GM12878 (cell line): ENCODE measurements around the gene NFKBIE. TPM values are rescaled to one million over a fixed set of nuclear protein-coding genes. Genes with fewer than 3 reads are reported as not detected.

ENCODE experiments used
- ATAC-seq: fragments of 200-7000 bp; cut with Tn5 transposase; 3 replicates; pipeline ENCODE4 v1.9.1; 2020; ENCODE audit warnings: mild to moderate bottlenecking, moderate library complexity
- BruUV-seq: library from RNA; stranded (reverse); fragments of 400-500 nt; replicated peaks from 2 replicates; lab custom pipeline; 2021; lab: Mats Ljungman, UMichigan
- CTCF ChIA-PET: fragments of 300-600 bp; sonication (Branson Sonifier 250); formaldehyde crosslinking; extraction: SDS; loops from one replicate; lab custom pipeline; 2021; ENCODE audit warnings: inconsistent platforms; lab: Yijun Ruan, JAX
- POLR2A ChIA-PET: fragments of 350-600 bp; formaldehyde crosslinking; extraction: SDS; loops from one replicate; lab custom pipeline; 2021; ENCODE audit warnings: inconsistent platforms; lab: Charles Lee
- RAD21 ChIA-PET: fragments of 300-600 bp; sonication (Branson Sonifier 250); formaldehyde crosslinking; loops from one replicate; lab custom pipeline; 2023; ENCODE audit warnings: antibody characterized with exemption; ENCODE audit not compliant: unreplicated experiment; lab: Charles Lee
- SMC1A ChIA-PET: fragments of 300-600 bp; sonication (Branson Sonifier 250); formaldehyde crosslinking; loops from one replicate; lab custom pipeline; 2023; ENCODE audit not compliant: unreplicated experiment, uncharacterized antibody; lab: Charles Lee
- DNase-seq: peaks from one replicate; pipeline ENCODE4 v3.0.0-alpha.2; 2011; ENCODE audit warnings: low read depth, low spot score
- FAIRE-seq: peaks from 3 replicates; lab custom pipeline; 2011; peaks lifted over from hg19 to GRCh38; lab: Jason Lieb, UNC
- H2AFZ ChIP-seq: 2 replicates; pipeline ENCODE4 v1.6.0; 2011; ENCODE audit warnings: low read depth, low read length, control low read depth; ENCODE audit not compliant: control insufficient read depth
- H3K27ac ChIP-seq: 2 replicates; pipeline ENCODE4 v1.5.1; 2011; ENCODE audit warnings: control low read depth; ENCODE audit not compliant: control insufficient read depth, insufficient read depth
- H3K27me3 ChIP-seq, 2 experiments: replicated peaks in 1 of 2; 2 replicates each; pipeline versions ENCODE4 v1.6.0 to v1.6.1; 2011; ENCODE audit warnings: low read length in 1 of 2; ENCODE audit not compliant: control insufficient read depth in 2 of 2, insufficient read depth in 2 of 2
- H3K36me3 ChIP-seq, 2 experiments: 2 replicates each; pipeline ENCODE4 v1.5.1; 2011; ENCODE audit warnings: low read length in 1 of 2; ENCODE audit not compliant: control insufficient read depth in 2 of 2, insufficient read depth in 2 of 2
- H3K4me1 ChIP-seq: 2 replicates; pipeline ENCODE4 v1.6.1; 2011; ENCODE audit warnings: mild to moderate bottlenecking, low read length, moderate library complexity, mixed read lengths; ENCODE audit not compliant: control insufficient read depth, insufficient read depth
- H3K4me2 ChIP-seq: 2 replicates; pipeline ENCODE4 v1.6.0; 2011; ENCODE audit warnings: control low read depth; ENCODE audit not compliant: control insufficient read depth, insufficient read depth
- H3K4me3 ChIP-seq: fragments of 200-600 bp; sonication (generic); 2 replicates; pipeline ENCODE4 v1.5.1; 2016
- H3K79me2 ChIP-seq: 2 replicates; pipeline ENCODE4 v1.6.0; 2011; ENCODE audit warnings: low read length; ENCODE audit not compliant: control insufficient read depth, insufficient read depth
- H3K9ac ChIP-seq: 2 replicates; pipeline ENCODE4 v1.8.0; 2011; ENCODE audit warnings: low read length, control low read depth, mixed read lengths; ENCODE audit not compliant: control insufficient read depth, insufficient read depth
- H3K9me3 ChIP-seq: replicated peaks from 3 replicates; pipeline ENCODE4 v1.5.1; 2011; ENCODE audit warnings: mild to moderate bottlenecking, low read length; ENCODE audit not compliant: control insufficient read depth, insufficient read depth
- H4K20me1 ChIP-seq: 2 replicates; pipeline ENCODE4 v1.6.0; 2011; ENCODE audit not compliant: control insufficient read depth, insufficient read depth
- ASH2L ChIP-seq: fragments of 300-600, 200-600 bp; sonication (generic); IDR thresholded peaks from 2 replicates; pipeline ENCODE4 v1.6.1; 2017; ENCODE audit warnings: low read depth, mild to moderate bottlenecking, borderline replicate concordance
- CHD4 ChIP-seq: fragments of 200-600 bp; sonication (generic); IDR thresholded peaks from 2 replicates; pipeline ENCODE4 v1.6.1; 2016; ENCODE audit warnings: mild to moderate bottlenecking
- CREM ChIP-seq: IDR thresholded peaks from 2 replicates; pipeline ENCODE4 v1.6.1; 2014; ENCODE audit warnings: antibody characterized with exemption, low read depth
- ELK1 ChIP-seq: IDR thresholded peaks from 2 replicates; pipeline ENCODE4 v1.6.1; 2012; ENCODE audit warnings: low read depth, low read length, improper control_type of control experiment
- FOS ChIP-seq: IDR thresholded peaks from 3 replicates; pipeline ENCODE4 v1.6.1; 2011; ENCODE audit warnings: borderline replicate concordance; ENCODE audit not compliant: insufficient read length; ENCODE audit errors: extremely low read depth
- IKZF1 ChIP-seq: fragments of 450-650 bp; conservative IDR thresholded peaks from 2 replicates; pipeline ENCODE4 v1.6.1; 2017; ENCODE audit warnings: antibody characterized with exemption, mild to moderate bottlenecking
- POLR2AphosphoS5 ChIP-seq: IDR thresholded peaks from 2 replicates; pipeline ENCODE4 v1.6.1; 2011; ENCODE audit warnings: mild to moderate bottlenecking, low read length, inconsistent platforms
- RELA ChIP-seq: fragments of 450-650 bp; IDR thresholded peaks from 2 replicates; pipeline ENCODE4 v1.8.0; 2014; ENCODE audit warnings: borderline replicate concordance; ENCODE audit not compliant: partially characterized antibody
- SIX5 ChIP-seq: IDR thresholded peaks from 2 replicates; pipeline ENCODE4 v1.6.1; 2011; ENCODE audit warnings: mild to moderate bottlenecking, low read depth, low read length, moderate library complexity; ENCODE audit not compliant: severe bottlenecking
- TARDBP ChIP-seq: IDR thresholded peaks from 2 replicates; pipeline ENCODE4 v1.6.1; 2016; ENCODE audit warnings: borderline replicate concordance
- ZBTB33 ChIP-seq: fragments of 450-650 bp; IDR thresholded peaks from 2 replicates; pipeline ENCODE4 v1.6.1; 2017; ENCODE audit warnings: mild to moderate bottlenecking
- ZNF207 ChIP-seq: fragments of 450-650 bp; IDR thresholded peaks from 2 replicates; pipeline ENCODE4 v1.6.1; 2014; ENCODE audit warnings: antibody characterized with exemption, mild to moderate bottlenecking, borderline replicate concordance
- WGBS: methylation state at CpG from one replicate; pipeline ENCODE4 v1.1.6; 2016; ENCODE audit warnings: low lambda C conversion rate; ENCODE audit not compliant: insufficient replicate concordance, insufficient coverage; ENCODE audit errors: missing lambda C conversion rate; 5-methylcytosine and 5-hydroxymethylcytosine counted together
- in situ Hi-C: fragments of 300-500 bp; cut with MboI; formaldehyde crosslinking; loops from 9 replicates; pipeline ENCODE4 v1.14.3; 2018; ENCODE audit warnings: mixed read lengths
- intact Hi-C: fragments of 100-400 bp; cut with micrococcal nuclease; formaldehyde crosslinking; loops from one replicate; pipeline ENCODE4 v1.14.2; 2022; ENCODE audit not compliant: unreplicated experiment
- polyA plus RNA-seq, 11 experiments: library from polyadenylated mRNA; depleted of rRNA in 4 of 11; unstranded in 6 of 11; stranded (reverse) in 5 of 11; fragments of >200 nt; fragmentation: Nextera tagmentation in 4 of 11; fragmentation: Illumina TruSeq in 1 of 11; extraction: Ambion mirVana in 4 of 11; extraction: Trizol in 1 of 11; gene quantifications; 1 replicate in 1 of 11; 2 replicates in 10 of 11; pipeline versions ENCODE4 v1.2.1 to v1.2.3, GENCODE V29; 2011 to 2016; ENCODE audit warnings: inconsistent platforms in 2 of 11, missing spikeins in 2 of 11, low read depth in 1 of 11
- total RNA-seq, 4 experiments: library from RNA; depleted of rRNA in 3 of 4; stranded (reverse); fragments of >200 nt in 3 of 4; fragmentation: Illumina TruSeq in 1 of 4; extraction: Trizol in 1 of 4; gene quantifications; 2 replicates each; pipeline versions ENCODE4 v1.2.1 to v1.2.3, GENCODE V29; 2013 to 2021
- TF ChIP-seq, protein P1 (sequence below): fragments of 450-650 bp; IDR thresholded peaks from 2 replicates; pipeline ENCODE4 v1.6.1; 2014; ENCODE audit warnings: mild to moderate bottlenecking

NFKBIE gene
- total and polyA plus RNA-seq, 10 of the 15 experiments (the other 5 are each of a cell fraction or from before 2014, with no cell fraction given) = 10.4 to 106 (median 38.8) TPM

- ChIA-PET CTCF (interaction anchor here (1.5 to 7.7 kb wide), 4 partner anchors 9 to 20 kb away, joined by 4 to 39 read pairs (median 26); partner anchors contain the start of gene SLC29A1), SMC1A (interaction anchor here (1.1 to 1.9 kb wide), 3 partner anchors 10 to 22 kb away, joined by 3 to 7 read pairs (median 4); no protein-coding TSS in a partner anchor), POLR2A (interaction anchor here (0.7 kb wide), 2 partner anchors 180 to 1015 kb away, joined by 4 to 8 read pairs; no protein-coding TSS in a partner anchor), RAD21 (interaction anchor here (1.2 to 1.3 kb wide), 2 partner anchors 12 to 147 kb away, joined by 3 to 8 read pairs; no protein-coding TSS in a partner anchor)
- ATAC-seq (no peak), FAIRE-seq (no peak), DNase-seq (no peak)
- H3K4me1 ChIP-seq = 0 out of 2 replicates have a peak, but pooled peaks cover 3% of the 10 kb centered on the region
- intact Hi-C loops (no loop called here), in situ Hi-C loops (no loop called here)
- H3K79me2 ChIP-seq = peaks cover 20% of the 10 kb centered on the region
- no peak overlapping the region for H3K27ac ChIP-seq
- peaks cover 0 to 4% of the 10 kb centered on the region in 2 experiments; a peak in 1 of 4 replicates for H3K36me3 ChIP-seq
- H3K9me3 ChIP-seq = no peaks in the 10 kb centered on the region
- TF ChIP-seq ZBTB33 = no peak
- TF ChIP-seq CREM = no peak
- no peak for TF ChIP-seq IKZF1
- TF ChIP-seq, protein P1, sequence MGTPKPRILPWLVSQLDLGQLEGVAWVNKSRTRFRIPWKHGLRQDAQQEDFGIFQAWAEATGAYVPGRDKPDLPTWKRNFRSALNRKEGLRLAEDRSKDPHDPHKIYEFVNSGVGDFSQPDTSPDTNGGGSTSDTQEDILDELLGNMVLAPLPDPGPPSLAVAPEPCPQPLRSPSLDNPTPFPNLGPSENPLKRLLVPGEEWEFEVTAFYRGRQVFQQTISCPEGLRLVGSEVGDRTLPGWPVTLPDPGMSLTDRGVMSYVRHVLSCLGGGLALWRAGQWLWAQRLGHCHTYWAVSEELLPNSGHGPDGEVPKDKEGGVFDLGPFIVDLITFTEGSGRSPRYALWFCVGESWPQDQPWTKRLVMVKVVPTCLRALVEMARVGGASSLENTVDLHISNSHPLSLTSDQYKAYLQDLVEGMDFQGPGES = no peak
- TF ChIP-seq POLR2AphosphoS5 = no peak
- no peak for TF ChIP-seq RELA
- no peak for TF ChIP-seq ELK1
- no peak for TF ChIP-seq TARDBP
- TF ChIP-seq ASH2L = no peak
- no peak for TF ChIP-seq FOS
- TF ChIP-seq CHD4 = no peak
- no peak for TF ChIP-seq SIX5
- no peak for TF ChIP-seq ZNF207
- no peak overlapping the region for H3K9ac ChIP-seq
- 88% methylated on average over 7 of the region's 7 CpGs for WGBS
- H3K27me3 ChIP-seq = no peaks in the 10 kb centered on the region
- H2AFZ ChIP-seq = no peak overlapping the region
- no TSS peak for BruUV-seq
- H3K4me3 ChIP-seq = no peak overlapping the region
- no peak overlapping the region for H3K4me2 ChIP-seq
- H4K20me1 ChIP-seq = no peaks in the 10 kb centered on the region
These were observed 22.0 kb downstream of the NFKBIE start for GRCh38 chr6:44243345-44243744.
